A549 (cell line): Measurements from ENCODE around the gene SLC35F4. TPM values are rescaled to one million over a fixed set of nuclear protein-coding genes. Genes with fewer than 3 reads are reported as not detected.

Experiments
- ATAC-seq, 2 experiments: fragments of 200-7000 bp in 1 of 2; fragments of >200 bp in 1 of 2; cut with Nextera tagmentation in 1 of 2; cut with Tn5 transposase in 1 of 2; 3 replicates each; pipeline versions ENCODE4 v1.8.0 to v1.9.1; 2018 to 2020; ENCODE audit warnings: mild to moderate bottlenecking in 1 of 2, moderate library complexity in 1 of 2
- CTCF ChIA-PET: fragments of 300-600 bp; sonication (Branson Sonifier 250); formaldehyde crosslinking; extraction: SDS; loops from one replicate; lab custom pipeline; 2021; ENCODE audit warnings: antibody characterized with exemption, inconsistent platforms; lab: Yijun Ruan, JAX
- POLR2A ChIA-PET: fragments of 350-600 bp; formaldehyde crosslinking; extraction: SDS; loops from one replicate; lab custom pipeline; 2021; ENCODE audit warnings: antibody characterized with exemption, inconsistent platforms; lab: Yijun Ruan, JAX
- DNase-seq, 2 experiments: peaks; one replicate each; pipeline versions ENCODE4 v3.0.0 to v3.0.0-alpha.2; 2011 to 2016; ENCODE audit warnings: low read depth in 1 of 2, low spot score in 1 of 2
- FAIRE-seq: peaks from 2 replicates; lab custom pipeline; 2011; peaks lifted over from hg19 to GRCh38; lab: Jason Lieb, UNC
- H3K27ac ChIP-seq, 2 experiments: fragments of >200 bp; sonication (Bioruptor Twin); formaldehyde crosslinking; 3 replicates each; pipeline ENCODE4 v1.5.1; 2016 to 2017
- H3K4me1 ChIP-seq: fragments of >200 bp; sonication (Bioruptor Twin); formaldehyde crosslinking; 3 replicates; pipeline ENCODE4 v1.6.1; 2016
- H3K4me2 ChIP-seq: fragments of >200 bp; sonication (Bioruptor Twin); formaldehyde crosslinking; 3 replicates; pipeline ENCODE4 v1.6.1; 2016
- H3K4me3 ChIP-seq: fragments of >200 bp; sonication (Bioruptor Twin); formaldehyde crosslinking; 3 replicates; pipeline ENCODE4 v1.5.1; 2016
- H3K9me3 ChIP-seq: fragments of >200 bp; sonication (Bioruptor Twin); formaldehyde crosslinking; 3 replicates; pipeline ENCODE4 v1.6.1; 2016
- CBX8 ChIP-seq: fragments of 200-600 bp; sonication (generic); IDR thresholded peaks from 2 replicates; pipeline ENCODE4 v1.6.1; 2016
- CHD4 ChIP-seq: fragments of 200-600 bp; sonication (generic); IDR thresholded peaks from 2 replicates; pipeline ENCODE4 v1.6.1; 2016; ENCODE audit warnings: antibody characterized with exemption, mild to moderate bottlenecking, borderline replicate concordance
- EP300 ChIP-seq, 2 experiments: fragments of >200 bp; sonication (Bioruptor Twin); formaldehyde crosslinking; IDR thresholded peaks; 2 replicates in 1 of 2; 3 replicates in 1 of 2; pipeline ENCODE4 v1.6.1; 2016 to 2017
- FOXS1 ChIP-seq: fragments of 250-450 bp; sonication (Bioruptor Pico); IDR thresholded peaks from 2 replicates; pipeline ENCODE4 v1.5.0; 2020; ENCODE audit warnings: mild to moderate bottlenecking, moderate library complexity
- HOXA7 ChIP-seq: fragments of 250-450 bp; sonication (Bioruptor Pico); IDR thresholded peaks from 2 replicates; pipeline ENCODE4 v1.5.0; 2020; ENCODE audit warnings: mild to moderate bottlenecking, moderate library complexity
- KDM5A ChIP-seq: fragments of 200-600 bp; sonication (generic); IDR thresholded peaks from 2 replicates; pipeline ENCODE4 v1.6.1; 2016; ENCODE audit warnings: antibody characterized with exemption, mild to moderate bottlenecking
- MAFK ChIP-seq: fragments of 450-650 bp; IDR thresholded peaks from 2 replicates; pipeline ENCODE4 v1.6.1; 2014; ENCODE audit not compliant: partially characterized antibody
- MYC ChIP-seq: IDR thresholded peaks from 2 replicates; pipeline ENCODE4 v1.6.1; 2012; ENCODE audit warnings: mild to moderate bottlenecking, inconsistent platforms, low read length, improper control_type of control experiment, borderline replicate concordance
- NPAS2 ChIP-seq: fragments of 250-450 bp; sonication (Bioruptor Pico); IDR thresholded peaks from 2 replicates; pipeline ENCODE4 v1.8.0; 2022; ENCODE audit warnings: mild to moderate bottlenecking, moderate library complexity, borderline replicate concordance
- RARB ChIP-seq: fragments of 250-450 bp; sonication (Bioruptor Pico); IDR thresholded peaks from 2 replicates; pipeline ENCODE4 v1.8.0; 2021; ENCODE audit warnings: mild to moderate bottlenecking, moderate library complexity
- RFX5 ChIP-seq: fragments of 450-650 bp; IDR thresholded peaks from 2 replicates; pipeline ENCODE4 v1.7.1; 2014; ENCODE audit warnings: antibody characterized with exemption, mild to moderate bottlenecking, moderate library complexity
- SREBF2 ChIP-seq: fragments of 450-650 bp; IDR thresholded peaks from 2 replicates; pipeline ENCODE4 v1.6.1; 2014; ENCODE audit warnings: mild to moderate bottlenecking, moderate library complexity
- ZFP36 ChIP-seq: fragments of 450-650 bp; IDR thresholded peaks from 2 replicates; pipeline ENCODE4 v1.6.1; 2014; ENCODE audit warnings: borderline replicate concordance; ENCODE audit not compliant: partially characterized antibody
- ZSCAN20 ChIP-seq: fragments of 250-450 bp; sonication (Bioruptor Pico); IDR thresholded peaks from 2 replicates; pipeline ENCODE4 v1.8.0; 2022; ENCODE audit warnings: mild to moderate bottlenecking, moderate library complexity
- WGBS: methylation state at CpG from one replicate; pipeline ENCODE4 v1.1.6; 2017; ENCODE audit errors: missing lambda C conversion rate; 5-methylcytosine and 5-hydroxymethylcytosine counted together
- polyA plus RNA-seq, 4 experiments: library from polyadenylated mRNA; depleted of rRNA in 3 of 4; stranded (reverse); fragments of >200 nt; fragmentation: RNase III in 1 of 4; extraction: RNeasy Plus Mini Kit Qiagen cat#74134 plus additional on column Dnase treatment in 1 of 4; gene quantifications; 2 replicates in 3 of 4; 3 replicates in 1 of 4; pipeline ENCODE4 v1.2.3, GENCODE V29; 2011 to 2017
- TF ChIP-seq, protein P1 (sequence below): fragments of 250-450 bp; sonication (Bioruptor Pico); IDR thresholded peaks from 2 replicates; pipeline ENCODE4 v1.5.0; 2021; ENCODE audit warnings: mild to moderate bottlenecking, moderate library complexity, borderline replicate concordance
- TF ChIP-seq, protein P2 (sequence below): fragments of 150-350 bp; IDR thresholded peaks from 2 replicates; pipeline ENCODE4 v1.6.1; 2014; ENCODE audit warnings: low read depth, mild to moderate bottlenecking, low read length
- TF ChIP-seq, protein P3 (sequence below): fragments of >200 bp; sonication (Bioruptor Twin); formaldehyde crosslinking; IDR thresholded peaks from 3 replicates; pipeline ENCODE4 v1.6.1; 2016
- TF ChIP-seq, protein P4 (sequence below): IDR thresholded peaks from 2 replicates; pipeline ENCODE4 v1.6.1; 2012; ENCODE audit warnings: low read depth, borderline replicate concordance

The SLC35F4 gene
- polyA plus RNA-seq, 2 of the 4 experiments (the other 2 are of a cell fraction): not detected

DNA sequence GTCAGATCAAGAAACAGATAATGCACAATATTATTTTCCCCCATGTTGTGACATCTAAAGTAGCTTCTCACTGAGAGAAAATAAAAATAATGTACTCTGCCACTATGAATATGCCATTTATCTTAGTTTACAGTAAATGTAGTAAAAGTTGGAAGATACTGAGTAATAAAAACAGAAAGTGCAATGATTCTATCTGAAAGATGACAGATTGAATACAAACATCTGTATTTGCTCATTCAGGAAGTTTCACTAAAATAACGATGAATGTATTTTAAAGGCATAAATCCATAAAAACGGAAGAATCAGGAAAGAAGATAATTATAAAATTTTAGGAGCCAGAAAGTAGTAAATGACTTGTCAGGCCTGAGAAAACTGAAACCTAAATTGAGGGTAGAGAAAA is 18.2 kb downstream of the SLC35F4 start:
- H3K27ac ChIP-seq: no peak overlapping the region
- TF ChIP-seq FOXS1 (CRISPR knock-in tag) (no peak), RARB (CRISPR knock-in tag) (no peak), SREBF2 (no peak), KDM5A (no peak), CBX8 (no peak), EP300 (IDR thresholded peaks at IDR 0.05) (no peak), MYC (no peak), ZFP36 (no peak), RFX5 (no peak), MAFK (no peak), NPAS2 (CRISPR knock-in tag) (no peak)
- TF ChIP-seq, protein P1, sequence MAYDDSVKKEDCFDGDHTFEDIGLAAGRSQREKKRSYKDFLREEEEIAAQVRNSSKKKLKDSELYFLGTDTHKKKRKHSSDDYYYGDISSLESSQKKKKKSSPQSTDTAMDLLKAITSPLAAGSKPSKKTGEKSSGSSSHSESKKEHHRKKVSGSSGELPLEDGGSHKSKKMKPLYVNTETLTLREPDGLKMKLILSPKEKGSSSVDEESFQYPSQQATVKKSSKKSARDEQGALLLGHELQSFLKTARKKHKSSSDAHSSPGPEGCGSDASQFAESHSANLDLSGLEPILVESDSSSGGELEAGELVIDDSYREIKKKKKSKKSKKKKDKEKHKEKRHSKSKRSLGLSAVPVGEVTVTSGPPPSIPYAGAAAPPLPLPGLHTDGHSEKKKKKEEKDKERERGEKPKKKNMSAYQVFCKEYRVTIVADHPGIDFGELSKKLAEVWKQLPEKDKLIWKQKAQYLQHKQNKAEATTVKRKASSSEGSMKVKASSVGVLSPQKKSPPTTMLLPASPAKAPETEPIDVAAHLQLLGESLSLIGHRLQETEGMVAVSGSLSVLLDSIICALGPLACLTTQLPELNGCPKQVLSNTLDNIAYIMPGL (CRISPR knock-in tag): no peak
- TF ChIP-seq, protein P2, sequence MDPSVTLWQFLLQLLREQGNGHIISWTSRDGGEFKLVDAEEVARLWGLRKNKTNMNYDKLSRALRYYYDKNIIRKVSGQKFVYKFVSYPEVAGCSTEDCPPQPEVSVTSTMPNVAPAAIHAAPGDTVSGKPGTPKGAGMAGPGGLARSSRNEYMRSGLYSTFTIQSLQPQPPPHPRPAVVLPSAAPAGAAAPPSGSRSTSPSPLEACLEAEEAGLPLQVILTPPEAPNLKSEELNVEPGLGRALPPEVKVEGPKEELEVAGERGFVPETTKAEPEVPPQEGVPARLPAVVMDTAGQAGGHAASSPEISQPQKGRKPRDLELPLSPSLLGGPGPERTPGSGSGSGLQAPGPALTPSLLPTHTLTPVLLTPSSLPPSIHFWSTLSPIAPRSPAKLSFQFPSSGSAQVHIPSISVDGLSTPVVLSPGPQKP: no peak
- H3K4me3 ChIP-seq: no peak overlapping the region
- ChIA-PET CTCF (interaction anchor here (1.0 kb wide), 1 partner anchor 25 kb away, joined by 3 read pairs; no protein-coding TSS in a partner anchor), POLR2A (no interaction called here)
- FAIRE-seq: no peak
- no peak overlapping the region for H3K4me2 ChIP-seq
- H3K4me1 ChIP-seq: no peaks in the 10 kb centered on the region
- ATAC-seq: no peak
- no peaks in the 10 kb centered on the region for H3K9me3 ChIP-seq
- WGBS: 54% methylated on average over 2 of the region's 2 CpGs
- DNase-seq: no peak

DNA sequence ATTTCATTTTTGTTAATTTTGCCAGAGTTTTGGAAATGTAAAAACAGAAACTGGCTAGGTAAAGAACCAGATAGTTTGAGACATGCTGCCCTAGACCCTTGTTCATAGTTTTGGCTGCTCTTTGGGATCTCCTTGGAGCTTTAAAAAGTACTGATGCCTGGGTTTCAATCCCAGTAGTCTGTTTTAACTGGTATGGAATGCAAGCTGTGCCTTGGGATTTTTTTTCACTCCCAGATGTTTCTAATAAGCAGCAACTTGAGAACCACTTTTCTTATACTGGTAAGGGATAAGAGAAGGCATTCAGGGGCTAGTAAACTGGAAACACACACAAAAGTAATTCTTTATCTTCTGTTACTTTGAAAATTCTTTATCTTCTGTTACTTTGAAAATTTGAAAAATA is 18.8 kb downstream of the SLC35F4 start:
- no peak for FAIRE-seq
- Histone ChIP-seq H3K4me3 (no peak overlapping the region), H3K9me3 (no peaks in the 10 kb centered on the region), H3K4me1 (no peaks in the 10 kb centered on the region), H3K4me2 (no peak overlapping the region), H3K27ac (no peak overlapping the region)
- ChIA-PET CTCF (interaction anchor here (1.0 kb wide), 1 partner anchor 26 kb away, joined by 3 read pairs; no protein-coding TSS in a partner anchor), POLR2A (no interaction called here)
- DNase-seq: no peak
- TF ChIP-seq MYC (no peak), HOXA7 (CRISPR knock-in tag) (no peak), ZSCAN20 (no peak)
- ATAC-seq: no peak

DNA sequence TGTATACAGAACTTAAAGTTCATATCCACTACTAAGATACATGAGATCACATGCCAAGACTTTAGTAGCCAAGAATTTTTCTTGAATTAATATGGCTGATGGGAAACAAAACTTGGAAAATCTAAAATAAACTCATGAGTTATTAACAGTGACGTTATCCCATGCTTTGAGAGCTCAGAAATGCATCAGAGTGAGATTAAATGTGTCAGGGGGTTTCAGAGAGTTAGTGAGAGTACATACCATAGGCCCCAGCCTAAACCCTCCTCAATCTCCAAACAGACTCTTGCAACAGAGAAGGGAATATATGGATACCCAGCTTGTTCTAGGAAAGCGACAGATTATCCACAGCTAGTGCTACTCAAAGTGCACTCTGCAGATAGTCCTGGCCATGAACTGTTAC is 19.3 kb downstream of the SLC35F4 start:
- ChIA-PET CTCF (no interaction called here), POLR2A (no interaction called here)
- Histone ChIP-seq H3K9me3 (no peaks in the 10 kb centered on the region), H3K4me1 (no peaks in the 10 kb centered on the region), H3K4me2 (no peak overlapping the region), H3K4me3 (no peak overlapping the region)
- FAIRE-seq (no peak), ATAC-seq (no peak), DNase-seq (no peak)
- WGBS: 12% methylated on average over 2 of the region's 2 CpGs
- TF ChIP-seq, protein P3, sequence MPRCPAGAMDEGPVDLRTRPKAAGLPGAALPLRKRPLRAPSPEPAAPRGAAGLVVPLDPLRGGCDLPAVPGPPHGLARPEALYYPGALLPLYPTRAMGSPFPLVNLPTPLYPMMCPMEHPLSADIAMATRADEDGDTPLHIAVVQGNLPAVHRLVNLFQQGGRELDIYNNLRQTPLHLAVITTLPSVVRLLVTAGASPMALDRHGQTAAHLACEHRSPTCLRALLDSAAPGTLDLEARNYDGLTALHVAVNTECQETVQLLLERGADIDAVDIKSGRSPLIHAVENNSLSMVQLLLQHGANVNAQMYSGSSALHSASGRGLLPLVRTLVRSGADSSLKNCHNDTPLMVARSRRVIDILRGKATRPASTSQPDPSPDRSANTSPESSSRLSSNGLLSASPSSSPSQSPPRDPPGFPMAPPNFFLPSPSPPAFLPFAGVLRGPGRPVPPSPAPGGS: no peak
- TF ChIP-seq CHD4: no peak
- TF ChIP-seq, protein P4, sequence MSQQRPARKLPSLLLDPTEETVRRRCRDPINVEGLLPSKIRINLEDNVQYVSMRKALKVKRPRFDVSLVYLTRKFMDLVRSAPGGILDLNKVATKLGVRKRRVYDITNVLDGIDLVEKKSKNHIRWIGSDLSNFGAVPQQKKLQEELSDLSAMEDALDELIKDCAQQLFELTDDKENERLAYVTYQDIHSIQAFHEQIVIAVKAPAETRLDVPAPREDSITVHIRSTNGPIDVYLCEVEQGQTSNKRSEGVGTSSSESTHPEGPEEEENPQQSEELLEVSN: no peak
- TF ChIP-seq, all 56 proteins: peak for 0
- H3K27ac ChIP-seq: no peak overlapping the region
